Mononuclear cell (primary cell): ENCODE data around the gene POU2F1. TPM values are rescaled to one million over a fixed set of nuclear protein-coding genes. Genes with fewer than 3 reads are reported as not detected.
"Not testable (repeated sequence)": the region's sequence is repeated elsewhere in the genome, so short reads cannot be mapped to it uniquely, and the experiment has no call there.

Source experiments
- H3K27me3 ChIP-seq: 2 replicates; pipeline ENCODE4 v1.6.0; 2011; ENCODE audit warnings: low read length, control low read depth; ENCODE audit not compliant: insufficient read depth
- H3K4me1 ChIP-seq: 2 replicates; pipeline ENCODE4 v1.5.1; 2011; ENCODE audit warnings: mild to moderate bottlenecking, low read length, control low read depth; ENCODE audit not compliant: insufficient read depth
- H3K4me3 ChIP-seq: 2 replicates; pipeline ENCODE4 v1.5.1; 2011; ENCODE audit warnings: mild to moderate bottlenecking, low read length, moderate library complexity
- H3K9me3 ChIP-seq: 2 replicates; pipeline ENCODE4 v1.5.1; 2011; ENCODE audit warnings: low read depth, mild to moderate bottlenecking, control low read depth, low read length
- total RNA-seq: library from RNA; depleted of rRNA; stranded (reverse); fragments of >200 nt; gene quantifications from one replicate; pipeline ENCODE4 v1.2.3, GENCODE V29; 2012

POU2F1 gene
- total RNA-seq, 1 donor = 47.5 TPM

GRCh38 chr1:167197236-167197635 is 23.4 kb upstream of the POU2F1 start:
- H3K4me3 ChIP-seq = no peak overlapping the region
- no peaks in the 10 kb centered on the region for H3K27me3 ChIP-seq
- no peaks in the 10 kb centered on the region for H3K9me3 ChIP-seq
- H3K4me1 ChIP-seq = no peaks in the 10 kb centered on the region

DNA sequence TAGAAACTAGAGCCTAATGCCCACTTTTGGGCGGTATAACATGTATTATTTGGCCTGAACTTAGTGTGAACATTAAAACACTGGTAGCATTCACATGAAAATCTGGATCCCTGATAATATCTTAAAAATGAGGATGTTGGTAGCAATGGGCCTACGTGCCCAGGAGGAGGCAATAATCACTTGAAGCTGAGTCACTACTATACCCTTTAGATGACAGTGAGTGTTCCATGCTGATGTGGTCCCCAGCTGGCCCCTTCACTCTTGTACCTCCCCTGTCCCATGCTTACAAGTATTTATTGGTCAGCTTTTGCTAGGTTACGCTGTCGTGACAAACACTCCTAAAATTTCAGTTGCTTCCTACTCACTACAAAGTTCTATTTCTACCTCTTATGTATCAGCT is 23.0 kb upstream of the POU2F1 start:
- Histone ChIP-seq H3K4me1 (no peaks in the 10 kb centered on the region), H3K4me3 (no peak overlapping the region), H3K9me3 (no peaks in the 10 kb centered on the region), H3K27me3 (no peaks in the 10 kb centered on the region)

- Histone ChIP-seq H3K9me3 (no peaks in the 10 kb centered on the region), H3K4me3 (no peak overlapping the region), H3K4me1 (no peaks in the 10 kb centered on the region), H3K27me3 (no peaks in the 10 kb centered on the region)
Measured at GRCh38 chr1:167198518-167199133, 22.1 kb upstream of the POU2F1 start.

- Histone ChIP-seq H3K4me3 (no peak overlapping the region), H3K4me1 (no peaks in the 10 kb centered on the region), H3K9me3 (no peaks in the 10 kb centered on the region), H3K27me3 (no peaks in the 10 kb centered on the region)
Measured at GRCh38 chr1:167199656-167200055, 21.0 kb upstream of the POU2F1 start.

DNA sequence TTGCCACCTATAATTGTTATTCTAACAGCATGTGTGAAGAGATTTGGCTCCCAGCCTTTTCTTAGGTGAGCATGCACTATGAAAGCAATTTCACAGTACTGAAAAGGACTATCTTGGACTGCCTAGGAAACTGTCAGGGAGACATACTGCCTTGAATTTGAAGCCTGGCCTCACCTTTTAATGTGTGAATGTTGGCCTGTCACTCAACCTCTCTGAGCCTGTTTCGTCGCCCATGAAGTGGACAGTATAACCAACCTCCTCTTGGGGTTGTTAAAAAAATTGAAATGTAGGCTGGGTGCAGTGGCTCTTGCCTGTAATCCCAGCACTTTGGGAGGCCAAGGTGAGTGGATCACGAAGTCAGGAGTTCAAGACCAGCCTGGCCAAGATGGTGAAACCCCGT is 20.4 kb upstream of the POU2F1 start:
- Histone ChIP-seq H3K27me3 (no peaks in the 10 kb centered on the region), H3K4me3 (no peak overlapping the region), H3K4me1 (no peaks in the 10 kb centered on the region), H3K9me3 (no peaks in the 10 kb centered on the region)

GRCh38 chr1:167200749-167201148 is 19.9 kb upstream of the POU2F1 start:
- Histone ChIP-seq H3K4me1 (no peaks in the 10 kb centered on the region), H3K27me3 (no peaks in the 10 kb centered on the region), H3K9me3 (no peaks in the 10 kb centered on the region), H3K4me3 (no peak overlapping the region)

- Histone ChIP-seq H3K4me3 (no peak overlapping the region), H3K27me3 (no peaks in the 10 kb centered on the region), H3K4me1 (no peaks in the 10 kb centered on the region), H3K9me3 (no peaks in the 10 kb centered on the region)
Measured at GRCh38 chr1:167202049-167202448, 18.6 kb upstream of the POU2F1 start.

- H3K4me1 ChIP-seq, H3K27me3 ChIP-seq, H3K4me3 ChIP-seq: not testable (repeated sequence)
- H3K9me3 ChIP-seq = peaks cover 20% of the 10 kb centered on the region
Measured at GRCh38 chr1:167205306-167206050, 15.2 kb upstream of the POU2F1 start.

DNA sequence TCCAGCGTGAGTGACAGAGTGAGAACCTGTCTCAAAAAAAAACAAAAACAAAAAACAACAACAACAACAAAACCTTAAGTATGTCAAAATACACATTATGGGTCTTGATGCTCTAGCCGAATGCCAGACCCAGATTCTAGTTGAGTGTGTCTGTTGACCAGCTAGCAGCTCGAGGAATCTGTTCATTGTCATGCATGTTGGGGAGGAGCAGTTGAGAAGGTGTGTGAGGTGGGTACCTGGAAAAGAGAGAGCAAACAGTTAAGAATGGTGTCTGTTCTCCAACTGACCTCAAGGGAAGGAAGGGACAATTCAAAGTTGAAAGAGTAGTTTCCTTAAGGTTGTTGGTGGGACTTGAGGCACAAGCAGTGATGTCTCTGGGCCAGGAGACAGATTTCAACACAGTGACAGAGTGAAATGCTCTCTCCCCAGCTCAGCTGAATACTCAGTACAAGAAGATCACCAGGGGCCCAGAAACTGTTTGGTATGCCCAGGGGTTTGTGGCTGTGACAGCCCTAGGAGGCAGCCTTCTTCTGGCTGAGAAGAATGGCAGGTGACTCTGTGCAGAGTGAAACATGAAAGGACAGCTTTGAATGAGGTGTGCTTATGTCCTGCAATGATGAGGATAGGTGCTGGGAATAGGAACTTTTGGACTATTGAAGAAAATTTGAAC is 14.4 kb upstream of the POU2F1 start:
- H3K27me3 ChIP-seq = no peaks in the 10 kb centered on the region
- H3K9me3 ChIP-seq = peaks cover 20% of the 10 kb centered on the region
- H3K4me3 ChIP-seq = no peak overlapping the region
- no peaks in the 10 kb centered on the region for H3K4me1 ChIP-seq

DNA sequence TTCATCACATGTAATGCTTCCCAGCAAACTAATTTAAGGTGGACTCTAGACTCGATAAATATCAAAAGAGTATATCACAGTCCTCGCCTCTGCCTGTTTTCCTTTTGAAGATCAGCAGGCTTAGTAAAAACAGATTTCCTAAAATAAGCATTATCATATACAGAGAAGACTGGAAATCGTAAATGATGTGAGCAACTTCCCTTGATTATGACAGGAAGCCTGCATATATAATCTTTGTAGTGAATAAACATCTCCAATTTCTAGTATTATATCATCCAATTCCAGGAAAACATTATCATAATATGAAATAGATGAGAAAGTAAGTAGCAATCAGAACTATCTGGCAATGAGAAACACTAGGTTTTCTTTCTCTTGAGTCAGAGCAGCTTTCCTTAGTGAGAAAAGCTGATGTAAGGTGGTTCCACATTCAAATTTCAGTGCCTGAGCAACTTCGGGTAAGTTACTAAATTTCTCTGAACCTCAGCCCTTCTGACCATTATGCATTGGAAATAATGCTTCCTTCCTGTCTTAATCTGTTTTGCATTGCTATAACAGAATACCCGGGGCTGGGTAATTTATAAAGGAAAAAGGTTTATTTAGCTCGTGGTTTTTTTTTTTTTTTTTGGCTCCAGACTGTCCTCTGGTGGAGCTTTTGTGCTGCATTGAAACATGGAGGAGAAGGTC is 12.6 kb upstream of the POU2F1 start:
- Histone ChIP-seq H3K4me1 (no peaks in the 10 kb centered on the region), H3K27me3 (no peaks in the 10 kb centered on the region), H3K9me3 (peaks cover 20% of the 10 kb centered on the region), H3K4me3 (no peak overlapping the region)

DNA sequence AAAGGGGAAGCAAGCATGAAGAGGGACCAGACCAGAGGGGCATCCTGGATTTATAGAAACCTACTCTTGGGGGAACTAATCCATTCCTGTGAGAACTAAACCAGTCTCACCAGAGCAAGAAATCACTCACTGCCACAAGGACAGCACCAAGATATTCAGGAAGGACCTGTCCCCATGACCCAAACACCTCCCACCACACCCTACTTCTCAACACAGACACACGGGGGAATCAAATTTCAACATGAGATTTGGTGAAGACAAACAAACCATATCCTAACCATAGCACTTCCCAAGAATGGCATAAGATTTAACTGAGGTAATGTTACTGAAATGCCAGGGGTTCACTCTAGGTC is 12.1 kb upstream of the POU2F1 start:
- Histone ChIP-seq H3K9me3 (peaks cover 20% of the 10 kb centered on the region), H3K4me1 (no peaks in the 10 kb centered on the region), H3K27me3 (no peaks in the 10 kb centered on the region), H3K4me3 (no peak overlapping the region)

- H3K4me3 ChIP-seq = no peak overlapping the region
Measured at GRCh38 chr1:167209044-167209443, 11.6 kb upstream of the POU2F1 start.

DNA sequence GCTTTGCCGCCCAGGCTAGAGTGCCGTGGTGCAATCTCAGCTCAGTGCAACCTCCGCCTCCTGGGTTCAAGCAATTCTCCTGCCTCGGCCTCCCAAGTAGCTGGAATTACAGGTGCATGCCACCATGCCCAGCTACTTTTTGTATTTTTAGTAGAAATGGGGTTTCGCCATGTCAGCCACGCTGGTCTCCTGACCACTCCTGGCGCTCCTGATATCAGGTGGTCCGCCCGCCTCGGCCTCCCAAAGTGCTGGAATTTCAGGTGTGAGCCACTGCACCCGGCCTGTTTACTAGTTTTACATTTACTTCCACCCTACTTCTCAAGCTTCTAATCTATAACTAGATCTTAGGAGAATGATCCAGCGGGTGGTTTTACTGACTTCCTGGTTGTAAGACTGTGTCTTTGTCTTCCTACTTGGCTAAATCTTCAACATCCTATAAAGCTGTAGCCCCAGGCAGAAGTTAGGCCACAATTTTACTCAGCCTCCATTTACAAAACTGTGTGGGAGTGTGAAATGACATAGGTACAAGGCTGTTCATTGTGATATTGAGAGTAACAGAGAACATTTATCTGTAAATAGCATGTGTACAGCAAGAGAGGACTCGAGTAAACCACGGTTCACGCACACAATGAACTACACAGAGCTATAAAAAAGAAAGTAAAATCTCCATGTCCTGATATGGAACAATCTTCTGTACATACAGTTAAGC is 9.6 kb upstream of the POU2F1 start:
- Histone ChIP-seq H3K4me3 (no peak overlapping the region), H3K27me3 (no peaks in the 10 kb centered on the region), H3K4me1 (no peaks in the 10 kb centered on the region), H3K9me3 (peaks cover 20% of the 10 kb centered on the region)

More at GRCh38 chr1:167209044-167209443, 11.6 kb upstream of the POU2F1 start:
- Histone ChIP-seq H3K4me1 (no peaks in the 10 kb centered on the region), H3K9me3 (peaks cover 20% of the 10 kb centered on the region), H3K27me3 (no peaks in the 10 kb centered on the region)

DNA sequence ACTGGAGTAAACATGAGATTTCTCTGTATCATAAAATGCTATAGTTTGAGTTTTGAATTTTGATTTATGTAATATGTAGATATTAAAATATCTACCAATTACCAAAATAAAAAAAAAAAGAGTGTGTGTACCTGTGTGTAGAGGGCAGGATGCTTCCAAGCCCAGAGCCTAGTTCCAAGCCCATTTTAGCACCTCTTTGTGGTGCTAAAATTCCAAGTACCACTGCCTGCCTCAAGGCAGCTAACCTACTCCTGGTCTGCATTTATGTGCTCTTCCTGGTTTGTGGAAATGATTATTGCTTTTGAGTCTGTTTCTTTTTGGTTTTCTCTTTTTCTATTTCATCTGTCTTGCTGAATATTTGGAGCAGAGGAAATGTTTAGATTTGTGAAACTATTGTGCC is 8.7 kb upstream of the POU2F1 start:
- Histone ChIP-seq H3K4me1 (no peaks in the 10 kb centered on the region), H3K4me3 (no peak overlapping the region), H3K9me3 (peaks cover 20% of the 10 kb centered on the region), H3K27me3 (no peaks in the 10 kb centered on the region)

GRCh38 chr1:167216809-167217208 is 3.9 kb upstream of the POU2F1 start:
- Histone ChIP-seq H3K9me3 (no peaks in the 10 kb centered on the region), H3K27me3 (no peaks in the 10 kb centered on the region), H3K4me1 (no peaks in the 10 kb centered on the region), H3K4me3 (no peak overlapping the region)
